ENCODE data around the gene BRD9. TPM values are rescaled to one million over a fixed set of nuclear protein-coding genes. Genes with fewer than 3 reads are reported as not detected.
"Not testable (repeated sequence)": the region's sequence is repeated elsewhere in the genome, so short reads cannot be mapped to it uniquely, and the experiment has no call there.

Gene BRD9
- total RNA-seq, 1 donor from 2014 or later, result 43.7 TPM

- Histone ChIP-seq H3K4me3 (ENCODE audit: insufficient read depth, low read depth, low read length) (no peak overlapping the region), H3K27ac (ENCODE audit: low read depth, low read length) (no peak overlapping the region), H3K4me1 (ENCODE audit: insufficient read depth, low read length) (peaks cover 19% of the 10 kb centered on the region), H2AFZ (ENCODE audit: low read depth, low read length) (no peak overlapping the region), H3K4me2 (ENCODE audit: low read length) (no peak overlapping the region), H3K79me2 (ENCODE audit: insufficient read depth, low read length) (no peaks in the 10 kb centered on the region), H3K27me3 (ENCODE audit: insufficient read depth, low read length) (peaks cover 3% of the 10 kb centered on the region), H3K9ac (ENCODE audit: low read length) (no peak overlapping the region), H3K9me3 (ENCODE audit: insufficient read depth, low read depth, low read length) (no peaks in the 10 kb centered on the region), H4K20me1 (ENCODE audit: insufficient read depth, low read length) (peaks cover 19% of the 10 kb centered on the region), H3K36me3 (ENCODE audit: insufficient read depth, low read length) (peaks cover 11% of the 10 kb centered on the region)
- TF ChIP-seq CTCF (IDR thresholded peaks at IDR 0.05; ENCODE audit: insufficient read depth, low read depth, low read length) (no peak), EZH2 (IDR thresholded peaks at IDR 0.05; ENCODE audit: insufficient read depth, low read length) (no peak)
- DNase-seq (ENCODE audit: low read depth) (no peak), FAIRE-seq (no peak)
- H3K27ac Mint-ChIP-seq (ENCODE audit: unreplicated experiment), result no peak overlapping the region
- no peaks in the 10 kb centered on the region for H3K9me3 Mint-ChIP-seq (ENCODE audit: unreplicated experiment)
- H3K27me3 Mint-ChIP-seq (ENCODE audit: low read depth, unreplicated experiment), result peaks cover 3% of the 10 kb centered on the region
- H3K36me3 Mint-ChIP-seq (ENCODE audit: low read depth, unreplicated experiment), result peaks cover 5% of the 10 kb centered on the region
- peaks cover 33% of the 10 kb centered on the region for H3K4me1 Mint-ChIP-seq (ENCODE audit: low read depth, unreplicated experiment)
- no peak overlapping the region for H3K4me3 Mint-ChIP-seq (ENCODE audit: unreplicated experiment)
Measured at GRCh38 chr5:915946-916345, 23.3 kb upstream of the BRD9 start.

GRCh38 chr5:915346-915745, 22.7 kb upstream of the BRD9 start:
- H3K9me3 Mint-ChIP-seq (ENCODE audit: unreplicated experiment); H3K79me2 ChIP-seq (ENCODE audit: insufficient read depth, low read length); H3K27ac ChIP-seq (ENCODE audit: low read depth, low read length); H3K36me3 Mint-ChIP-seq (ENCODE audit: low read depth, unreplicated experiment); H3K27ac Mint-ChIP-seq (ENCODE audit: unreplicated experiment); H2AFZ ChIP-seq (ENCODE audit: low read depth, low read length); H3K27me3 ChIP-seq (ENCODE audit: insufficient read depth, low read length); H3K27me3 Mint-ChIP-seq (ENCODE audit: low read depth, unreplicated experiment); FAIRE-seq; H3K9ac ChIP-seq (ENCODE audit: low read length); H3K4me2 ChIP-seq (ENCODE audit: low read length); H3K4me3 ChIP-seq (ENCODE audit: insufficient read depth, low read depth, low read length); DNase-seq (ENCODE audit: low read depth); H3K4me3 Mint-ChIP-seq (ENCODE audit: unreplicated experiment); H3K9me3 ChIP-seq (ENCODE audit: insufficient read depth, low read depth, low read length): not testable (repeated sequence)
- H3K4me1 Mint-ChIP-seq (ENCODE audit: low read depth, unreplicated experiment), result peaks cover 33% of the 10 kb centered on the region
- peaks cover 19% of the 10 kb centered on the region for H3K4me1 ChIP-seq (ENCODE audit: insufficient read depth, low read length)
- H3K36me3 ChIP-seq (ENCODE audit: insufficient read depth, low read length), result peaks cover 11% of the 10 kb centered on the region
- peaks cover 19% of the 10 kb centered on the region for H4K20me1 ChIP-seq (ENCODE audit: insufficient read depth, low read length)

GRCh38 chr5:914612-915011, 22.0 kb upstream of the BRD9 start:
- H3K9me3 Mint-ChIP-seq (ENCODE audit: unreplicated experiment), result no peaks in the 10 kb centered on the region
- DNase-seq (ENCODE audit: low read depth) (no peak), FAIRE-seq (no peak)
- Histone ChIP-seq H3K4me3 (ENCODE audit: insufficient read depth, low read depth, low read length) (no peak overlapping the region), H3K9me3 (ENCODE audit: insufficient read depth, low read depth, low read length) (no peaks in the 10 kb centered on the region), H3K36me3 (ENCODE audit: insufficient read depth, low read length) (peaks cover 11% of the 10 kb centered on the region), H3K27me3 (ENCODE audit: insufficient read depth, low read length) (peaks cover 3% of the 10 kb centered on the region), H3K4me1 (ENCODE audit: insufficient read depth, low read length) (peaks cover 19% of the 10 kb centered on the region), H3K27ac (ENCODE audit: low read depth, low read length) (no peak overlapping the region), H4K20me1 (ENCODE audit: insufficient read depth, low read length) (peaks cover 19% of the 10 kb centered on the region), H2AFZ (ENCODE audit: low read depth, low read length) (no peak overlapping the region), H3K4me2 (ENCODE audit: low read length) (no peak overlapping the region), H3K79me2 (ENCODE audit: insufficient read depth, low read length) (no peaks in the 10 kb centered on the region), H3K9ac (ENCODE audit: low read length) (no peak overlapping the region)
- peaks cover 13% of the 10 kb centered on the region for H3K36me3 Mint-ChIP-seq (ENCODE audit: low read depth, unreplicated experiment)
- no peak overlapping the region for H3K4me3 Mint-ChIP-seq (ENCODE audit: unreplicated experiment)
- peak overlapping the region; percentile 44 for H3K27ac Mint-ChIP-seq (ENCODE audit: unreplicated experiment)
- TF ChIP-seq EZH2 (IDR thresholded peaks at IDR 0.05; ENCODE audit: insufficient read depth, low read length) (no peak), CTCF (IDR thresholded peaks at IDR 0.05; ENCODE audit: insufficient read depth, low read depth, low read length) (no peak)
- peaks cover 28% of the 10 kb centered on the region for H3K4me1 Mint-ChIP-seq (ENCODE audit: low read depth, unreplicated experiment)
- H3K27me3 Mint-ChIP-seq (ENCODE audit: low read depth, unreplicated experiment), result peaks cover 3% of the 10 kb centered on the region

All from astrocyte (in vitro differentiated cells and primary cell).